Measurements from ENCODE around the gene PAXX.

GRCh38 chr9:136997830-136998234 is 5.6 kb downstream of the PAXX start:
- TF ChIP-seq POLR2A (IDR thresholded peaks at IDR 0.05) (no peak), CTCF (IDR thresholded peaks at IDR 0.05) (no peak)

All from Peyer's patch (tissue), 4 donors.